GM19025 (cell line): Measurements from ENCODE around the gene RBM24.
"Not testable (repeated sequence)": the region's sequence is repeated elsewhere in the genome, so short reads cannot be mapped to it uniquely, and the experiment has no call there.

Source experiments
- ATAC-seq: cut with Tn5 transposase; IDR thresholded peaks from one replicate; pipeline ENCODE4 v1.9.1; 2021; ENCODE audit warnings: mild to moderate bottlenecking, low read depth, moderate library complexity; ENCODE audit not compliant: unreplicated experiment

Gene RBM24

DNA sequence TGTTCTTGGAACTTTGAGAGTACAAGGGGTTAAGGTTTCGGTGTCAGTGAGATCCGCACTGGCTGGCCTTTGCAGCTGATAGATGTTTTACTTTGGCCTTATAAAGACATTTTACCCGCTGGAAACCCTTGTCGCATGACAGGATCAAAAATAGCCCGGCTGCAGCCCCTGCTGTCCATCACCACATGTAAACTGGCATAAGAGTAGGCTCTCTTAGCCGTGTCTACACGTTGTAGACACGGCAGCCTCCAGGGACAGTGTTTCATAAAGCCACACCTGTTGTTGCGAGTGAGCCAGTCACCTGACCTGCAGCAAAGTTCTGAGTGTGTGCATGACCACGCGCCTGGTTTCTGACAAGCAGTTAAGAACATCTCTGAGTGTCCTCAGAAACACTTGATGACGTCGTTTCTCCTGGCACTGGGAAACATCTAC lies 8.5 kb downstream of the RBM24 start:
- no peak for ATAC-seq

DNA sequence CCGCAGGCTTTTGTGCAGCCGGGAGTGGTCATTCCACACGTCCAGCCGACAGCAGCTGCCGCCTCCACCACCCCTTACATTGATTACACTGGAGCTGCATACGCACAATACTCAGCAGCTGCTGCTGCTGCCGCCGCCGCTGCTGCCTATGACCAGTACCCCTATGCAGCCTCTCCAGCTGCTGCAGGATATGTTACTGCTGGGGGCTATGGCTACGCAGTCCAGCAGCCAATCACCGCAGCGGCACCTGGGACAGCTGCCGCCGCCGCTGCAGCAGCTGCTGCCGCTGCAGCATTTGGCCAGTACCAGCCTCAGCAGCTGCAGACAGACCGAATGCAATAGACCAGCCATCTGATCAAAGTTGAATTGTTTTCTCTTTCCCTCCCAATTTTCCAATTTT lies 10.6 kb downstream of the RBM24 start:
- ATAC-seq, result no peak

DNA sequence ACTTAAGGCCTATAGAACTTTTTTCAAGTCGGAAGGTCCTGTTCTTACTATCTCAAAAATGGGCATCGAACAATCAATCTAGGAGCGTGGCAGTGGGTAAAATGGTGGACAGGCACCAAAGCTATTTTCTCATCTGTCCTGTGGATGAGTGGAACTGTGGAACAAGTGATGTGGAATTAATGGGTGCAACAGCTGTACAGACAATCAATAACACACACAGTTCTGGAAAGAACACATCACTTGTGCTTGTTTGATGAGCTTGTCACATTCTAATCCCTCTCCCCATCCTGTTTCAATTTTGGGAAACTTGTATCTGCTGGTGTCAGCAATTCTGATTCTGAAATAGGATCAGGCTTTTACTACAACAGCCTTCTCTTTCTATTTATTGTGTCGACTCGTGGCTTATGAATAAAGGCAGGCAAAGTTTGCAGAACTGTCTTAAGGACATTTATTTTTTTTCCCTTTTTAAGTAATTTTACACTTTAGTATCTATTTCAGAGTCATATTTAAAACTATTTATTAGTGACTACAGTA lies 11.5 kb downstream of the RBM24 start:
- no peak for ATAC-seq

GRCh38 chr6:17293395-17293794 lies 12.2 kb downstream of the RBM24 start:
- ATAC-seq, result no peak

DNA sequence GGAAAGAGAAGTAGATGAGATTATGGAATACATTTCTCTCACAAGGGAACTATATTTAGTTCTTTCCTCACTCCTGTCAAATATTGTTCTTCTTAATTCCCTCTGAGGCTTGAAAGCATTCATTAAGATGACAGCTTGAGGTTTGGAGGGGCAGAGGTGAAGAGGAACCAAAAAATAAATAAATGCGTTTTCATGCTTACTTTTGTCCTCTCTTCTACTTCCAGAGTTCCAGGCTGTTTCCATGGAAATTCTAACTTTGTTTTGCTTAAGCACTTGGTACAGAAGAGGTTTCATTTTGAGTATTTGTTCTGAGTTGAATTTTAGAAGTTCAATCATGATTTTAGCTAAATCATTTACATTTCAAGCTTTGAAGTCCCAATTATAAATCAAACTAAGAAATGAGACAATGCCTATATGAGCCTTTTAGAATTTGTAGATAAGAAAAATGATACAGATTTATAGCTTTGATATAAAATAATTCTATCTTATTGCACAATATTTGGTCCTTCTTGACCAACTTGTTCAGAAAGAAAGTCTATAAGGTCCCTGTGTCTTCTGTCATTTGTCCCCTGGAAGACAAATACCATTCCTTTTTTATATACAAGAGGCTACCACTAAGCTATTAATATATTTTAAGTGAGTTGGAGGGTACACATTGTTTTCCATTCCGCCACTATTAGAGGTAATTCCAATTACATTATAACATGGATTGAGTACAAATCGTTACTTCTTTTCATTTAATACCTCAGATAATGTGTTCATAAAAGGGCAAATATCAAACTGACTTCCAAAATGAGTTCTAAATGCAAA lies 16.3 kb downstream of the RBM24 start:
- ATAC-seq, result no peak

DNA sequence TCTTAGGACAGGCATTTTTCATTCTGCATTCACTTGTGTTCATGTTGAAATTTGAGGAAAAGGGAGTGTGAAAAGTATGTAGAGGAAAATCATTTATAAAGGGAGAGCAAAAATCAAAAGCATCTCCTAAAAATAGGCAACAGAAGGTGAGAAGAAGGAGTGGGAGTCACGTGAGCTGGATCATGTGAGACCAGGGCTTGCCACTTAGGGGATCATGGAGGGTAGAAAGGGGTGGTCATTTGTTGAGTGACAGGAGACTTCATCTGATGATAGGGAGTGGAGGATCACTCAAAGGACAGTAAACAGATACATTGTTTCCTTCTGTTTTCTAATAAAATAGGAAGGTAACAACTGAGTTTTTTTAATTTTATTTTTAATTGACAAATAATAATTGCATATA lies 17.1 kb downstream of the RBM24 start:
- ATAC-seq, result no peak

DNA sequence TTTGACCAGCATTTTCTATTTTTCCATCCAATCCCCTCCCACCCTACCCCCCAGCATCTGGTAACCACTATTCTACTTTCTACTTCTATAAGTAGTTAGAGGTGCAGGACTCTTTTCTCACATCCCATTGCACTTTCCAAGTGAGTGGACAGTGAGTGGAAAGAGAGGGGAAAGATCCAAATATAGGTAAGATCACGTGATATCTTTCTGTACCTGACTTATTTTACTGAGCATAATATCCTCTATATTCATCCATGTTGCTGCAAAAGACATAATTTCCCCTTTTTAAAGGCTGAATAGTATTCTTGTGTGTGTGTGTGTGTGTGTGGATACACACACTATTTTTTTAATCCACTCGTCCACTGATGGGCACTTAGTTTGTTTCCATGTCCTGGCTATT lies 18.1 kb downstream of the RBM24 start:
- ATAC-seq, result no peak

DNA sequence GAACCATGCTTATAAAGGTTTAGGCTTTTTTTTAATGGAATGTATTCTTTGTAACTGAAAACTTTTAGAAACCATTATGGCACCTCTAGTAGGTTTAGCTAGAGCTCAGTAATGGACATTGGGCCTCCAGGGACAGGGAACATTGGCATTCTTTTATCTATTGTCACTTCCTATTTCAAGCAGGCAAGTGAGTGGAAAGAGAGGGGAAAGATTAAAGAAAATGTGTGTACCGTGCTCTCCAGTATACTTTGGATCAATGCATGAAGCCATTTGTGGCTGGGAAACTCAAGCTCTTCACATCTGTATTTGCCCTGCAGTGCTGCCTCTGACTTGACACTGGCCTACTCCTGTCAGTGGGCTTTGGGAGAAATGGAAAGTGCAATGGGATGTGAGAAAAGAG lies 18.6 kb downstream of the RBM24 start:
- no peak for ATAC-seq

DNA sequence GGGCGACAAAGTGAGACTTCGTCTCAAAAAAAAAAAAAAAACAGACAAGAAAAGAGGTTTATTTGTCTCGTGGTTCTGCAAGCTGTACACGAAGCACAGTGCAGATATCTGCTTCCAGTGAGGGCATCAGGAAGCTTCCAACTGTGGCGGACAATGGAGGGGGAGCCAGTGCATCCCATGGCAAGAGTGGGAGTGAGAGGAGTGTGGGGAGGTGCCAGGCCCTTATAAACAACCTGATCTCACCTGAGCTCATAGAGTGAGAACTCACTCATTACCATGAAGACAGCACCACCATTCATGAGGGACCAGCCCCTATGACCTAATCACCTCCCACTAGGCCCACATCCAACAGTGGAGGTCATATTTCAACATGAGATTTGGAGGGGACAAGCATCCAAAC lies 19.5 kb downstream of the RBM24 start:
- ATAC-seq, result no peak

DNA sequence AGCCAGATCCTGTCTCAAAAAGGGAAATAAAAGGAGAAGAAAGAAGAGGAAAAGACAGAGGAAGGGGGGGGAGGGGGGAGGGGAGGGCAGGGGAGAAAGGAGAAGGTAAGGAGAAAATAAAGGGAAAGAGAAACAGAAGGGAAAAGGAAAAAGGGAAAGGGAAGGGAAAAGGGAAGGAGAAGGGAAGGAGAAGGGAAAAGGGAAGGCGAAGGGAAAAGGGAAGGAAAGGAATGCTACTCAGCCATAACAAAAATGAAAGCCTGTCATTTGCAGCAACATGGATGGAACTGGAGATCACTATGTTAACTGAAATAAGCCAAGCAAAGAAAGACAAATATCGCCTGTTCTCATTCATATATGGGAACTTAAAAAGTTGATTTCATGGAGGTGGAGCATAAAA lies 22.3 kb downstream of the RBM24 start:
- ATAC-seq, result no peak

DNA sequence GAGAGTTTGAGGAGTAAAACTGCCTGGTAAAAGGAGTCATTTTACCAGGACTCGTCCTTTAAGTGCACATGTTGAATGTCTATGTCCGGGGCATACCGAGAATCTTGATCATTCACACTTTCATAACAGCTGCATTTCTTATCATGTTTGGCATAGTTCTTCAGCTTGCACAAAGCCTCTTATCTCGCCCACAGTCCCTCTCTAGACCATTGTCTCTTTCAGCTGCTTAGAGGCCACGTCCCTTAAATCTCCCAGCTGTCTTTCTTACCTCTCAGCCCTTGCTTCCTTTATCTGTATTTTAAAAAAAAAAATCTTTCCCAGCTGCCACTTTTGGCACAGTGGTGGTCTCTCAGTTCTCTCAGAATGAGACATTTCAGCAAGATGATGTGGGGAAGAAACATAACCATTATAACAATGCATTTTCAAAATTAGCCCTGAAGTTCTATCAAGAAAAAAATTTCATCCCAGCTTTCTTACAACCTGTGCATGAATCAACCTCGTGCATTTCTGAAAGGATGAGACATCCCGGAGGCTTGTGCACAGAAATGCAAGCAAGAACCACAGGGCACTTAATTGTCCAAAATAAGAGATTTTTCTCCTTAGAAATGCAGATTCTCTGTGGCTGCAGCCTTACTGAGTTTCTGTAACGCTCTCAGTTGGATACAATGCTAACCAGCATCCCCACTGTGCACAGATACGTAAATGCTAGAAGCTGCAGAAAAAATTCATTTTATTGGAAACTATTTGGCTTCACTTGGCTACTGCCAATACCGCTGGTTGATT lies 24.2 kb downstream of the RBM24 start:
- no peak for ATAC-seq

- no peak for ATAC-seq
Measured at GRCh38 chr6:17311595-17312311, 30.6 kb downstream of the RBM24 start.

DNA sequence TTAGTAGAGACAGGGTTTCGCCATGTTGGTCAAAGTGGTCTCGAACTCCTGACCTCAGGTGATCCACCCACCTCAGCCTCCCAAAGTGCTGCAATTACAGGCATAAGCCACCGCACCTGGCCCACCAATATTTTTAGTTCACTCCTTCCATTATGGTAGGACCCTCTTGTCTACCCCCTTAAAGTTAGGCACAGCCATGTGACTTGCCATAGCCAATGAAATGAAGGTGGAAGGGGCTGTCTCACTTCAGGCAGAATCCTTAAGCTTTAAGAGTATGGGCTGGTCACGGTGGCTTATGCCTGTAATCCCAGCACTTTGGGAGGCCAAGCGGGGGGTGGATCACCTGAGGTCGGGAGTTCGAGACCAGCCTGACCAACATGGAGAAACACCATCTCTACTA lies 32.1 kb downstream of the RBM24 start:
- not testable (repeated sequence) for ATAC-seq

GRCh38 chr6:17313971-17314370 lies 32.8 kb downstream of the RBM24 start:
- no peak for ATAC-seq

DNA sequence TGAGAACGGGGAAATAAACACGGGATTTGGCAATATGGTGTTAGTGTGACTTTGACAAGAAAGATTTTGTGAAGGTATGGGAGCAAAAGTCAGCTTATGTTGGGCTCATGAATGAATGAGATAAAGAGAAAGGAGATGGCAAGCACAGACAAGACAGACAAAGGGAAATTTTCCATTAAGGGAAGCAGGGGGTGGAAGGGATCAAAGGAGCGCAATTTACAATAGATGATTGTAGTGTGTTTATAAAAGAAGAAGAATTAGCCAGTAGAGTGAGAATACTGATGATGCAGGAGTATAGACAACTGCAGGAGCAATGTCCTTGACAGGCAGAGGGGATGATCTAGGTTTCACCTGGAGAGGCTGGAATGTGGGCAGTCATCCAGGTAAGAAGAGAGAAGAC lies 34.1 kb downstream of the RBM24 start:
- ATAC-seq, result no peak

DNA sequence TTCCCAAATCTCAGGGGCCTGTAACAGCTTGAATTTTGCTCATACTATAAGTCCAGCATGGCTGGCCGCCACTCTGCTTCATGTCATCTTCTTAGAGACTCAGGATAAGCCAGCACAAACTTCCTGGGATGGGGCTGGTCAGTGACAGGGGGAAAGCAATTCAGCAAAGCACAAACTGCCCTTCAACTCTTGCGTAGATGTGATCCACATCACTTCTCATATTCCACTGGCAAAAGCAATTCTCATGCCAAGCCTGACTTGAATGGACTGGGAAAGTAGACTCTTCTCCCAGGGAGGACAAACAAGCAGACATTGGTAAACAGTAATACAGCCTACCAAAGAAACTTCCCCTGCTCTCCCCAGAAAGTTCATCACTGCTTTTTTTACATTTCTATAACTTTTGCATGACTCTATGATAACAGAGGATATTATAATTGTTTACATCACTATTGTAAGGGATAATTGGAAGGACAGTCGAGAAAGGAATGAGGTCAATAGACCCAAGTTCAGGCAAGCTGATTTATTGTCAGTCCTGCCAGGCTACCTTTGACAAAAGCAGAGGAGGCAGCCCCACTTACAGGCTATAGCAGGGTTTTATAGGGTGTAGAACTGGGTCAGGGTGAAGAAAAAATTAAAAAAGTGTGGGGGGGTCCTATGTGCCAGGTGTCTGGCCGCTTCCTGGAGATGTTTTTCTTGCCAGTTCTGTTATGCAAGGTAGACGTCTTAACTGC lies 37.4 kb downstream of the RBM24 start:
- ATAC-seq, result no peak

DNA sequence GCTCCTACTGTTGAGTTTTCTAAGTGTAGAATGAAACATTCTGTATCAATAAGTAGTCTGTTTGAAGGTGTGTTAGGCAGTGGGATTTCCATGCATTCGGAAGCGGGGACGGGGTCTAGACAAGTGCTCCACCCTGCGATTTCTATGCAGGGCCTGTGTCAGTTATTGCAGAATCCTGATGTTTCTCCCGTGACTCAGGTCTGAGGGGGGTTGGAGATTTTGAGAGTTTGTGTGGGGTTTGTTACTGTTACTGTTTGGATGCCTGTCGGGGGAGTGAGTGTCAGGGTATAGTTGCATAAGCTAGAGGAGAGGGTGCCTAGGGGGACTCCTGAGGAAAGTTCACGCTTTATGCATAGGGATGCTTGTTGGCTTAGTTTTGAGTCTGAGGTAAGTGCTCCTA lies 39.1 kb downstream of the RBM24 start:
- not testable (repeated sequence) for ATAC-seq

GRCh38 chr6:17331238-17331637 lies 50.1 kb downstream of the RBM24 start:
- no peak for ATAC-seq

DNA sequence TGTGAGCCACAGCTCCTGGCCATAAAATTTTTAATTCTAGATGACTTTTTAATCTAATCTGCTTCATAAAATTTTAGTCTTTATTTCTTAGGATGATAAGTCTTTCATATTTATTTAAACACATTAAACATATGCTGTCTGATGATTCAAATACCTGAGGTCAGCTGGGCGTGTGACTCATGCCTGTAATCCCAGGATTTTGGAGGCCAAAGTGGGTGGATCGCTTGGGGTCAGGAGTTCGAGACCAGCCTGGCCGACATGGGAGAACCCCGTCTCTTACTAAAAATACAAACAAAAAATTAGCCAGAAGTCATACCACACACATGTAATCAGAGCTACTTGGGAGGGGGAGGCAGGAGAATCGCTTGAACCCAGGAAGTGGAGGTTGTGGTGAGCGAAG lies 53.1 kb downstream of the RBM24 start:
- ATAC-seq, result no peak

- no peak for ATAC-seq
Measured at GRCh38 chr6:17336425-17336824, 55.3 kb downstream of the RBM24 start.
